GM23338 (cell line): ENCODE measurements around the gene TJP2. TPM values are rescaled to one million over a fixed set of nuclear protein-coding genes. Genes with fewer than 3 reads are reported as not detected.

Experiments used
- EZH2 ChIP-seq: fragments of 200-600 bp; sonication (generic); IDR thresholded peaks from one replicate; pipeline ENCODE4 v1.8.0; 2017; ENCODE audit warnings: antibody characterized with exemption, mild to moderate bottlenecking, low read depth; ENCODE audit not compliant: unreplicated experiment
- EZH2phosphoT487 ChIP-seq: fragments of 200-600 bp; sonication (generic); IDR thresholded peaks from one replicate; pipeline ENCODE4 v1.8.1; 2018; ENCODE audit warnings: antibody characterized with exemption; ENCODE audit not compliant: unreplicated experiment
- ZNF114 ChIP-seq: fragments of 250-450 bp; sonication (Bioruptor Pico); IDR thresholded peaks from 2 replicates; pipeline ENCODE4 v1.5.0; 2020; ENCODE audit warnings: mild to moderate bottlenecking, moderate library complexity
- polyA plus RNA-seq: library from polyadenylated mRNA; unstranded; fragments of >200 nt; fragmentation: Nextera tagmentation; extraction: Ambion mirVana; gene quantifications from 2 replicates; pipeline ENCODE4 v1.2.1, GENCODE V29; 2016
- total RNA-seq: library from RNA; depleted of rRNA; stranded (reverse); fragments of >200 nt; shearing (Covaris generic); gene quantifications from 2 replicates; pipeline ENCODE4 v1.2.3, GENCODE V29; 2014
- TF ChIP-seq, protein P1 (sequence below): fragments of 250-450 bp; sonication (Bioruptor Pico); IDR thresholded peaks from 2 replicates; pipeline ENCODE4 v1.5.0; 2020; ENCODE audit warnings: mild to moderate bottlenecking, moderate library complexity
- TF ChIP-seq, protein P2 (sequence below), 2 experiments: fragments of 200-600 bp in 1 of 2; sonication (generic) in 1 of 2; conservative IDR thresholded peaks; 2 replicates each; pipeline versions ENCODE4 v1.5.1 to v1.6.1; 2016 to 2017; ENCODE audit warnings: antibody characterized with exemption in 2 of 2, low read depth in 2 of 2, mild to moderate bottlenecking in 2 of 2, moderate library complexity in 1 of 2
- TF ChIP-seq, protein P3 (sequence below): IDR thresholded peaks from one replicate; pipeline ENCODE4 v1.6.1; 2018; ENCODE audit warnings: antibody characterized with exemption; ENCODE audit not compliant: unreplicated experiment

Gene TJP2
- total and polyA plus RNA-seq, 2 experiments from 2014 or later: 37.6 to 234 TPM

DNA sequence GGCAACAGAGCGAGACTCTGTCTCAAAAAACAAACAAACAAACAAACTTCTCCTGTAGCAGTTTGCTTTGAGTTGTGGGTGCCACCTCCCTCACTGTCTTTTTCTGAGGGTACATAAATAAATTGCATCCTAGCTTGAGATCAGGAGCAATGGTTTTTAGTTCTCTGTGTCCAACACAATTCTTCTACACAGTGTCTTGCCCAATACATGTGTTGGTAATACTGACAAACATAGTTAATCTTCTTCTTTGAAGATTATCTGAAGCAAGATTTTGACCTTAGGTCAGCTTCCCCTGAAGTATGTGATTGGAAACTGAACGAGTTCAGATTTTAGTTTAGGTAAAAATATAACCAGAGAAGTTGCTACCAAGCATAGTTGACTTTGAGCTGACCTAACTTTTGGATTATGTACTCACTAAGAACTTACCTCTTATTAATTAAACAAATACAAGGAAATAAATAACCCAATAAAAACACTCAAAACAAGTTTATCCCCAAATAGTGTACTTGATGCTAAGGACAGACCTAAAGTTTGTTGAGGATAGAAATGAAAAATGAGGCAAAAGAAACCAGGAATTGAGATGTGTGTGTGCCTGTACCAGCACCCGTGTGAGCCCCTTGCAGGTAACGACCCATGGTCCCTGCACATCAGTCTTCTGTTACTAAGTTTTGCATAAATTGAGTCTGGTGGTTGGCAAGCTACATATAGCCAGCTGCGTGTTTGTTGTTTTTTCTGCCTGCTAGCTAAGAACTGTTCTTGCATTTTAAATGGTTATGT is 16.2 kb downstream of the TJP2 start (continued):
- TF ChIP-seq, protein P1, sequence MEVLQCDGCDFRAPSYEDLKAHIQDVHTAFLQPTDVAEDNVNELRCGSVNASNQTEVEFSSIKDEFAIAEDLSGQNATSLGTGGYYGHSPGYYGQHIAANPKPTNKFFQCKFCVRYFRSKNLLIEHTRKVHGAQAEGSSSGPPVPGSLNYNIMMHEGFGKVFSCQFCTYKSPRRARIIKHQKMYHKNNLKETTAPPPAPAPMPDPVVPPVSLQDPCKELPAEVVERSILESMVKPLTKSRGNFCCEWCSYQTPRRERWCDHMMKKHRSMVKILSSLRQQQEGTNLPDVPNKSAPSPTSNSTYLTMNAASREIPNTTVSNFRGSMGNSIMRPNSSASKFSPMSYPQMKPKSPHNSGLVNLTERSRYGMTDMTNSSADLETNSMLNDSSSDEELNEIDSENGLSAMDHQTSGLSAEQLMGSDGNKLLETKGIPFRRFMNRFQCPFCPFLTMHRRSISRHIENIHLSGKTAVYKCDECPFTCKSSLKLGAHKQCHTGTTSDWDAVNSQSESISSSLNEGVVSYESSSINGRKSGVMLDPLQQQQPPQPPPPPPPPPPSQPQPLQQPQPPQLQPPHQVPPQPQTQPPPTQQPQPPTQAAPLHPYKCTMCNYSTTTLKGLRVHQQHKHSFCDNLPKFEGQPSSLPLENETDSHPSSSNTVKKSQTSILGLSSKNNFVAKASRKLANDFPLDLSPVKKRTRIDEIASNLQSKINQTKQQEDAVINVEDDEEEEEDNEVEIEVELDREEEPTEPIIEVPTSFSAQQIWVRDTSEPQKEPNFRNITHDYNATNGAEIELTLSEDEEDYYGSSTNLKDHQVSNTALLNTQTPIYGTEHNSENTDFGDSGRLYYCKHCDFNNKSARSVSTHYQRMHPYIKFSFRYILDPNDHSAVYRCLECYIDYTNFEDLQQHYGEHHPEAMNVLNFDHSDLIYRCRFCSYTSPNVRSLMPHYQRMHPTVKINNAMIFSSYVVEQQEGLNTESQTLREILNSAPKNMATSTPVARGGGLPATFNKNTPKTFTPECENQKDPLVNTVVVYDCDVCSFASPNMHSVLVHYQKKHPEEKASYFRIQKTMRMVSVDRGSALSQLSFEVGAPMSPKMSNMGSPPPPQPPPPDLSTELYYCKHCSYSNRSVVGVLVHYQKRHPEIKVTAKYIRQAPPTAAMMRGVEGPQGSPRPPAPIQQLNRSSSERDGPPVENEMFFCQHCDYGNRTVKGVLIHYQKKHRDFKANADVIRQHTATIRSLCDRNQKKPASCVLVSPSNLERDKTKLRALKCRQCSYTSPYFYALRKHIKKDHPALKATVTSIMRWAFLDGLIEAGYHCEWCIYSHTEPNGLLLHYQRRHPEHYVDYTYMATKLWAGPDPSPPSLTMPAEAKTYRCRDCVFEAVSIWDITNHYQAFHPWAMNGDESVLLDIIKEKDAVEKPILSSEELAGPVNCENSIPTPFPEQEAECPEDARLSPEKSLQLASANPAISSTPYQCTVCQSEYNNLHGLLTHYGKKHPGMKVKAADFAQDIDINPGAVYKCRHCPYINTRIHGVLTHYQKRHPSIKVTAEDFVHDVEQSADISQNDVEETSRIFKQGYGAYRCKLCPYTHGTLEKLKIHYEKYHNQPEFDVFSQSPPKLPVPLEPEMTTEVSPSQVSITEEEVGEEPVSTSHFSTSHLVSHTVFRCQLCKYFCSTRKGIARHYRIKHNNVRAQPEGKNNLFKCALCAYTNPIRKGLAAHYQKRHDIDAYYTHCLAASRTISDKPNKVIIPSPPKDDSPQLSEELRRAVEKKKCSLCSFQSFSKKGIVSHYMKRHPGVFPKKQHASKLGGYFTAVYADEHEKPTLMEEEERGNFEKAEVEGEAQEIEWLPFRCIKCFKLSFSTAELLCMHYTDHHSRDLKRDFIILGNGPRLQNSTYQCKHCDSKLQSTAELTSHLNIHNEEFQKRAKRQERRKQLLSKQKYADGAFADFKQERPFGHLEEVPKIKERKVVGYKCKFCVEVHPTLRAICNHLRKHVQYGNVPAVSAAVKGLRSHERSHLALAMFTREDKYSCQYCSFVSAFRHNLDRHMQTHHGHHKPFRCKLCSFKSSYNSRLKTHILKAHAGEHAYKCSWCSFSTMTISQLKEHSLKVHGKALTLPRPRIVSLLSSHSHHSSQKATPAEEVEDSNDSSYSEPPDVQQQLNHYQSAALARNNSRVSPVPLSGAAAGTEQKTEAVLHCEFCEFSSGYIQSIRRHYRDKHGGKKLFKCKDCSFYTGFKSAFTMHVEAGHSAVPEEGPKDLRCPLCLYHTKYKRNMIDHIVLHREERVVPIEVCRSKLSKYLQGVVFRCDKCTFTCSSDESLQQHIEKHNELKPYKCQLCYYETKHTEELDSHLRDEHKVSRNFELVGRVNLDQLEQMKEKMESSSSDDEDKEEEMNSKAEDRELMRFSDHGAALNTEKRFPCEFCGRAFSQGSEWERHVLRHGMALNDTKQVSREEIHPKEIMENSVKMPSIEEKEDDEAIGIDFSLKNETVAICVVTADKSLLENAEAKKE (CRISPR knock-in tag): no peak
- TF ChIP-seq, protein P2, sequence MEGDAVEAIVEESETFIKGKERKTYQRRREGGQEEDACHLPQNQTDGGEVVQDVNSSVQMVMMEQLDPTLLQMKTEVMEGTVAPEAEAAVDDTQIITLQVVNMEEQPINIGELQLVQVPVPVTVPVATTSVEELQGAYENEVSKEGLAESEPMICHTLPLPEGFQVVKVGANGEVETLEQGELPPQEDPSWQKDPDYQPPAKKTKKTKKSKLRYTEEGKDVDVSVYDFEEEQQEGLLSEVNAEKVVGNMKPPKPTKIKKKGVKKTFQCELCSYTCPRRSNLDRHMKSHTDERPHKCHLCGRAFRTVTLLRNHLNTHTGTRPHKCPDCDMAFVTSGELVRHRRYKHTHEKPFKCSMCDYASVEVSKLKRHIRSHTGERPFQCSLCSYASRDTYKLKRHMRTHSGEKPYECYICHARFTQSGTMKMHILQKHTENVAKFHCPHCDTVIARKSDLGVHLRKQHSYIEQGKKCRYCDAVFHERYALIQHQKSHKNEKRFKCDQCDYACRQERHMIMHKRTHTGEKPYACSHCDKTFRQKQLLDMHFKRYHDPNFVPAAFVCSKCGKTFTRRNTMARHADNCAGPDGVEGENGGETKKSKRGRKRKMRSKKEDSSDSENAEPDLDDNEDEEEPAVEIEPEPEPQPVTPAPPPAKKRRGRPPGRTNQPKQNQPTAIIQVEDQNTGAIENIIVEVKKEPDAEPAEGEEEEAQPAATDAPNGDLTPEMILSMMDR (conservative IDR thresholded peaks at IDR 0.05; ENCODE audit: low read depth in 2 of 2): no peak
- TF ChIP-seq EZH2 (no peak), ZNF114 (CRISPR knock-in tag) (no peak), EZH2phosphoT487 (no peak)
- TF ChIP-seq, protein P3, sequence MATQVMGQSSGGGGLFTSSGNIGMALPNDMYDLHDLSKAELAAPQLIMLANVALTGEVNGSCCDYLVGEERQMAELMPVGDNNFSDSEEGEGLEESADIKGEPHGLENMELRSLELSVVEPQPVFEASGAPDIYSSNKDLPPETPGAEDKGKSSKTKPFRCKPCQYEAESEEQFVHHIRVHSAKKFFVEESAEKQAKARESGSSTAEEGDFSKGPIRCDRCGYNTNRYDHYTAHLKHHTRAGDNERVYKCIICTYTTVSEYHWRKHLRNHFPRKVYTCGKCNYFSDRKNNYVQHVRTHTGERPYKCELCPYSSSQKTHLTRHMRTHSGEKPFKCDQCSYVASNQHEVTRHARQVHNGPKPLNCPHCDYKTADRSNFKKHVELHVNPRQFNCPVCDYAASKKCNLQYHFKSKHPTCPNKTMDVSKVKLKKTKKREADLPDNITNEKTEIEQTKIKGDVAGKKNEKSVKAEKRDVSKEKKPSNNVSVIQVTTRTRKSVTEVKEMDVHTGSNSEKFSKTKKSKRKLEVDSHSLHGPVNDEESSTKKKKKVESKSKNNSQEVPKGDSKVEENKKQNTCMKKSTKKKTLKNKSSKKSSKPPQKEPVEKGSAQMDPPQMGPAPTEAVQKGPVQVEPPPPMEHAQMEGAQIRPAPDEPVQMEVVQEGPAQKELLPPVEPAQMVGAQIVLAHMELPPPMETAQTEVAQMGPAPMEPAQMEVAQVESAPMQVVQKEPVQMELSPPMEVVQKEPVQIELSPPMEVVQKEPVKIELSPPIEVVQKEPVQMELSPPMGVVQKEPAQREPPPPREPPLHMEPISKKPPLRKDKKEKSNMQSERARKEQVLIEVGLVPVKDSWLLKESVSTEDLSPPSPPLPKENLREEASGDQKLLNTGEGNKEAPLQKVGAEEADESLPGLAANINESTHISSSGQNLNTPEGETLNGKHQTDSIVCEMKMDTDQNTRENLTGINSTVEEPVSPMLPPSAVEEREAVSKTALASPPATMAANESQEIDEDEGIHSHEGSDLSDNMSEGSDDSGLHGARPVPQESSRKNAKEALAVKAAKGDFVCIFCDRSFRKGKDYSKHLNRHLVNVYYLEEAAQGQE: no peak
